HG02759 (cell line): ENCODE results near the gene CRHBP.

ENCODE experiments used
- ATAC-seq: cut with Tn5 transposase; IDR thresholded peaks from one replicate; pipeline ENCODE4 v1.9.1; 2021; ENCODE audit warnings: mild to moderate bottlenecking, moderate library complexity; ENCODE audit not compliant: unreplicated experiment

CRHBP gene

GRCh38 chr5:77012601-77013000 lies 59.8 kb downstream of the CRHBP start:
- no peak for ATAC-seq

GRCh38 chr5:77015938-77016569 lies 63.2 kb downstream of the CRHBP start:
- no peak for ATAC-seq

GRCh38 chr5:77016962-77017361 lies 64.1 kb downstream of the CRHBP start:
- no peak for ATAC-seq

DNA sequence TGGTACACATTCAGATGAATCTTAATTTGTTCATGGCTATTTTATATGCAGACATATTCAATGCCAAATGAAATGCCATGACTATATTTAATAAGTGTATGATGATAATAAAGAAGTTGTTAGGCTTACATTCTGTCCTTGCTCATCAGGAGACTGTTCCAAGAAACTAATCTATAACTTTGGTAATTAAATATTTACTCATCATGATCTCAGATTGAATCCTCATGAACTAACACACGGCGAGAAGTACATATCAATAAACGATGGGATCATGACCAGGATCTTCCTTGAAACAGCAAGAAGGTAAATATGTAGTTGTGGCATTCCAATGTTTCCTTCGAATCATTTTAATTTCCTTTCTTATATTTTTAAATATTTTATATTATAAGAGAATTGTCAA lies 64.8 kb downstream of the CRHBP start:
- ATAC-seq = no peak
